Lower leg skin (tissue), 4 donors: ENCODE results near the gene SUCLA2. TPM values are rescaled to one million over a fixed set of nuclear protein-coding genes. Genes with fewer than 3 reads are reported as not detected.
"Not testable (repeated sequence)": the region's sequence is repeated elsewhere in the genome, so short reads cannot be mapped to it uniquely, and the experiment has no call there.

ENCODE experiments used
- DNase-seq, 2 donors: peaks; one replicate each; pipeline ENCODE4 v3.0.0-alpha.2; 2019; ENCODE audit warnings: low spot score in 2 of 2
- H3K4me3 ChIP-seq: fragments of 200-600 bp; sonication (generic); 2 replicates; pipeline ENCODE4 v1.5.1; 2017; ENCODE audit warnings: mild to moderate bottlenecking, low read depth; ENCODE audit not compliant: poor library complexity, severe bottlenecking
- POLR2A ChIP-seq, 2 donors: fragments of 450-650 bp; IDR thresholded peaks; one replicate each; pipeline ENCODE4 v1.6.1; 2016 to 2017; ENCODE audit warnings: antibody characterized with exemption in 2 of 2, mild to moderate bottlenecking in 1 of 2, moderate library complexity in 1 of 2
- WGBS, 2 donors: methylation state at CpG; one replicate each; pipeline ENCODE4 v1.1.5; 2018; 5-methylcytosine and 5-hydroxymethylcytosine counted together
- intact Hi-C: fragments of 100-400 bp; cut with DNase I; formaldehyde crosslinking; loops from one replicate; pipeline ENCODE4 v1.15.0; 2023; ENCODE audit warnings: low total_unique reads
- total RNA-seq, 4 donors: library from RNA; depleted of rRNA; stranded (reverse); fragments of >200 nt; gene quantifications; one replicate each; pipeline ENCODE4 v1.1.0, GENCODE V29; 2016
- TF ChIP-seq, protein P1 (sequence below), 3 donors: fragments of 450-650 bp; IDR thresholded peaks; one replicate each; pipeline ENCODE4 v1.5.1; 2016; ENCODE audit warnings: antibody characterized with exemption in 3 of 3, mild to moderate bottlenecking in 3 of 3, moderate library complexity in 2 of 3

SUCLA2 gene
- total RNA-seq, 4 donors from 2014 or later = 27.4 to 39.3 (median 35.4) TPM

DNA sequence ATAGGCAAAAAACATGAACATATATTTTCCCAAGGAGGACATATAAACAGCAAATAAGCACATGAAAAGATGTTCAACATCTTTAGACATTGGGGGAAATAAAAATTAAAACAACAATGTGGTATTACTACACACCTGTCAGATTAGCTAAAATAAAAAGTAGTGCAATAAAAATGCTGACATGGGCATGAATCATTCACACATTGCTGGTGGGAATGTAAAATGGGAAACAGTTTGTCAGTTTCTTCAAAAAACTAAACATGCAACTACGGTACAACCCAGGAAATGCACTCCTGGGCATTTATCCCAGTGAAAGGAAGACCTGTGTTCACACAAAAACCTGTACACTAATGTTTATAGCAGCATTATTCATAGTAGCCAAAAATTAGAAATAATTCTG lies 5.3 kb upstream of the SUCLA2 start:
- TF ChIP-seq, protein P1, sequence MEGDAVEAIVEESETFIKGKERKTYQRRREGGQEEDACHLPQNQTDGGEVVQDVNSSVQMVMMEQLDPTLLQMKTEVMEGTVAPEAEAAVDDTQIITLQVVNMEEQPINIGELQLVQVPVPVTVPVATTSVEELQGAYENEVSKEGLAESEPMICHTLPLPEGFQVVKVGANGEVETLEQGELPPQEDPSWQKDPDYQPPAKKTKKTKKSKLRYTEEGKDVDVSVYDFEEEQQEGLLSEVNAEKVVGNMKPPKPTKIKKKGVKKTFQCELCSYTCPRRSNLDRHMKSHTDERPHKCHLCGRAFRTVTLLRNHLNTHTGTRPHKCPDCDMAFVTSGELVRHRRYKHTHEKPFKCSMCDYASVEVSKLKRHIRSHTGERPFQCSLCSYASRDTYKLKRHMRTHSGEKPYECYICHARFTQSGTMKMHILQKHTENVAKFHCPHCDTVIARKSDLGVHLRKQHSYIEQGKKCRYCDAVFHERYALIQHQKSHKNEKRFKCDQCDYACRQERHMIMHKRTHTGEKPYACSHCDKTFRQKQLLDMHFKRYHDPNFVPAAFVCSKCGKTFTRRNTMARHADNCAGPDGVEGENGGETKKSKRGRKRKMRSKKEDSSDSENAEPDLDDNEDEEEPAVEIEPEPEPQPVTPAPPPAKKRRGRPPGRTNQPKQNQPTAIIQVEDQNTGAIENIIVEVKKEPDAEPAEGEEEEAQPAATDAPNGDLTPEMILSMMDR (IDR thresholded peaks at IDR 0.05) = no peak
- TF ChIP-seq POLR2A (IDR thresholded peaks at IDR 0.05) = no peak
- WGBS, 2 donors = 40 to 56% methylated on average over 1 of the region's 1 CpG
- intact Hi-C loops = no loop called here
- H3K4me3 ChIP-seq = no peak overlapping the region
- no peak for DNase-seq

DNA sequence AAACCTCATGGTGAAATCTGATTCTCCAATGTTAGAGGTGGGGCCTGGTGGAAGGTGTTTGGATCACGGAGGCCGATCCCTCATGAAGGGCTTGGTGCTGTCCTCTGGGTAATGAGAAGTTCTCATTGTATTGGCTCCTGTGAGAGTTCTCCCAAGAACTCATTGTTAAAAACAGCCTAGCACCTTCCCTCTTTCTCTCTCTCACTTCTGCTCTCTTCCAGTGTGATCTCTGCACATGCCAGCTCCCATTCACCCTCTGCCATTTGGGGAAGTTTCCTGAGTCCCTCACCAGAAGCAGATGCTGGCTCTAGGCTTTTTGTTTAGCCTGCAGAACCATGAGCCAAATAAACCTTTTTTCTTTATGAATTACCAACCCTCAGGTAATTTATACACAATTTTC lies 3.1 kb upstream of the SUCLA2 start:
- intact Hi-C loops = no loop called here
- no peak for DNase-seq
- H3K4me3 ChIP-seq = no peak overlapping the region
- TF ChIP-seq, protein P1 (IDR thresholded peaks at IDR 0.05) = no peak
- no peak for TF ChIP-seq POLR2A (IDR thresholded peaks at IDR 0.05)
- WGBS, 2 donors = 79 to 80% methylated on average over 2 of the region's 2 CpGs

DNA sequence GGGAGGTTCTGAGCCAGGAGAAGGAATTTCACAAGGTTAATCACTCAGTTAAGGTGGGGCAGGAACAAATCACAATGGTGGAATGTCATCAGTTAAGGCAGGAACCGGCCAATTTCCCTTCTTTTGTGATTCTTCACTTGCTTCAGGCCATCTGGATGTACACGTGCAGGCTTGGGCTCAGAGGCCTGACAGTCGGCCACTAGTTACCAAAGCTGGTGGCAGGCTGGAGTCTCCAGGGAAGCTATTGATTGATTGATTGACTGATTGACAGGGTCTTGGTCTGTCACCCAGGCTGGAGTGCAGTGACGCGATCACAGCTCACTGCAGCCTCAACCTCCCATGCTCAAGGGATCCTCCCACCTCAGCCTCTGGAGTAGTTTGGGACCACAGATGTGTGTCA lies 926 bp upstream of the SUCLA2 start:
- WGBS, 2 donors = 30 to 34% methylated on average over 5 of the region's 5 CpGs
- DNase-seq, intact Hi-C loops, H3K4me3 ChIP-seq: not testable (repeated sequence)

DNA sequence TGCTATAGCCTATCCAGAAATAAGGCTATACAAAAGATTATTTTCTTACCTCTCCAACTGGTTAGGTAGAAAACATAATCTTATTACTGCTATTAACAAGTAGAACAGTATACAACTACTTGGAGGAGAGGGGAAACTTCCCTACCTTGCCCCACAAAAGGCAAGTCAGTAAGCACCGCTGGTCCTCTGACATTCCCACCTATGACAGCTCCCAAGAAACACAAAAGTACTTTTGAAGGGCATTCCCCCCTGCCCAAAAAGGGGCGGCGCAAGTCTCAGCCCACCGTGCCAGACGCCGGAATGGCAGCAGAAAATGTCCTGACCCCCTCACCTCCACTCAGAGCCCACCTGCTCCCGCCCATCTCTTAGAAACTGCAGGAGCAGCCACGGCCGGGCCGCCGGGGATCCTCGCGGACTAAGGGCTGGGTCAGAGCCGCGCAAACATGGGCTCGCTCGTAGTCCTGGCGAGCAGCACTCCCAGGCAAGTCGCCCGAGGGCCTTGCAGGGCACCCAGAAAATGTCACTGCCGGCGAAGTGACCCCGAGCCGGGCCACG lies 437 bp downstream of the SUCLA2 start:
- intact Hi-C loops = no loop called here
- H3K4me3 ChIP-seq = peak overlapping the region; percentile 98
- WGBS, 2 donors = 0 to 1% methylated on average over 14 to 25 of the region's 25 CpGs
- no peak for DNase-seq
- TF ChIP-seq, protein P1 (IDR thresholded peaks at IDR 0.05) = no peak
- TF ChIP-seq POLR2A (IDR thresholded peaks at IDR 0.05) = no peak

DNA sequence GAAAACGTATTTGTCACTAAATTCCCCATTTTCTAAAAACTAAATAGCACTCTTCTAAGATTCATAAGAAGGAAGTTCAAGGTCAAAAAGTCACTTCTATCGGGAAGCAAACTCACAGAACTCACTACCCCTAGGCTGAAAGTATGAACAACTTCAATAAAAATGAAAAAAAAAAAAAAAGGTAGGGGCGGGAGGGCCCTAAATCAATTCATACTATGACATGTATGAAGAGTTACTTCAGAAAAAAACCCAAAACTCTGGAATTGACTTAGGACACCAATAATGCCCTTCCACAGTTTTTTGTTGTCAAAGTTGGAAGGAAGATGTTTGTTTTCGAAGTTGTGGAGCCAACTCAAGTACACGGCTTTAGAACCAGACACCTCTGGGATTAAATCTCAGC lies 1.1 kb downstream of the SUCLA2 start:
- intact Hi-C loops = no loop called here
- WGBS, 2 donors = 31 to 36% methylated on average over 5 of the region's 5 CpGs
- DNase-seq = no peak
- TF ChIP-seq, protein P1 (IDR thresholded peaks at IDR 0.05) = no peak
- no peak for TF ChIP-seq POLR2A (IDR thresholded peaks at IDR 0.05)
- H3K4me3 ChIP-seq = no peak overlapping the region

DNA sequence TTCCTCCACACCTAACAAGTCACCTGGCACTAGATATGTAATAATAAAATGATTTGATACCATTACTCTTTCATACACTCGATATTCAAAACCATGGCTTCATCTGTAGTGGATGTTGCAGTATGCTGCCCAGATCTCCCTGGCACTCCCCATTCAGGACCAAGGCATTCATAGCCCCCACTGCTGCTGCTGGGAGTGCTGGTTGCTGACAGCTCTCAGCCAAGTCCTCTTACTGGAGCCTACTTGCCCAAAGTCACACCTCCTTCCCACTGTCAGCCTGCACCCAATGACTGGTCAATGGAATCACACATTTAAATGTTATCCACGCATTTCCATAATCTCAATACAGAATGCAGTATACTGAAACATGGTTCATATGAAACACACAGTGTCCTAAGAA lies 3.7 kb downstream of the SUCLA2 start:
- TF ChIP-seq, protein P1 (IDR thresholded peaks at IDR 0.05) = no peak
- no peak for TF ChIP-seq POLR2A (IDR thresholded peaks at IDR 0.05)
- no peak for DNase-seq
- intact Hi-C loops = no loop called here
- 94 to 97% methylated on average over 2 of the region's 2 CpGs for WGBS, 2 donors
- H3K4me3 ChIP-seq = no peak overlapping the region
